Dedifferentiated amniotic fluid mesenchymal stem cell (primary cell): Measurements from ENCODE around the gene EPHX1.
A peak's percentile ranks its signal among the peaks of the same experiment; 100 is the strongest.

Source experiments
- DNase-seq: peaks from one replicate; pipeline ENCODE4 v3.0.0-alpha.2; 2016; ENCODE audit errors: extremely low spot score

The EPHX1 gene

DNA sequence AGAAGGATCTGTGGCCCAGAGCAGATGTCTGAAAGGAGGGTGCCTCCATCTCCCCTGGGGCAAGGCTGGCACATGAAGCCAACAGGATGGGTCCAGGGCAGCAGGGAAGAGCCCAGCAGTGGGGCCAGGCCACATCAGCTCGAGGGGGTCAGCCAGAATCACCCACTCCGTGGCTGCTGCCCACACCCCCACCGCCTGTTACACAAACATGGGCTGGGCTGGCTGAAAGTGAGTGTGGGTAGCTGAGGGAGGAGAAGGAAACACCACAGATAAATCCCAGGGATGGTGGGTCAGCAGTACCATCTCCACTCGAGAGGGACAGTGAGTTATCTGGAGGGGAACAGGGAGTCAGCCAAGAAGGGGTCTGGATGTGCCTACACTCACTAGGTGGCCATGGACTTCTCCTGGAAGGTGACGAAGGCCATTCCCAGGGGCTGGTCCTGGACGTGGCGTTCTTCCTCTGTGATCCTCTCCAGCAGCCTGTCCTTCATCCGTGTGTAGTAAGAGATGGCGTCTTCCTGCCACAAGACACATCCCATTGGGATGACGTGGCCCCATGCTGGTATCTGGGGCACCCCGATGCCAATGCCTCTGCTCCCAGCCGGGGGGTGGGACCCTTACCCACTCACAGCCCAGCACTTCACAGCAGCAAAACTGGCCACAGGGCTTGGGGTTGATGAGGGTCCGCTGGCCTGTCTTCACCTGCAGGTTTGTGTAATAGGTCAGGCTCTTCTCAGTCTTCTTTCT lies 52.1 kb downstream of the EPHX1 start:
- DNase-seq: no peak

DNA sequence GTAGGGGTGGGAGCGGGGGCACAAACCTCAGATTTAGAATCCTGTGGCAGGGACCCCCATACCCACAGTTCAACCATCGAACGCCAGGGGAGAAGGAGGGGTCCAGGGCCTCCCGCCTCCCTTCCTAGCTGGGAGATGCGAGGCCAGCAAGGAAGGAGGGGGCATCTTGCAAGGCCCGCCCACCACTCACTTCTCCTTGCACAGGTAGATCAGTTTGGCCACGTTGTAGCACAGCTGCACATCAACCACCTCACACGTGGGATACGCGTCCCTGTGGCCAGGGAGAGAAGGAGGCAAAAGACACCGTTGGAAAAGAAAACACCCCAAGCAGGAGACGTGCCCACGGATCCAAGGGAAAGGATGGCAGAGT lies 52.6 kb downstream of the EPHX1 start:
- DNase-seq: no peak

DNA sequence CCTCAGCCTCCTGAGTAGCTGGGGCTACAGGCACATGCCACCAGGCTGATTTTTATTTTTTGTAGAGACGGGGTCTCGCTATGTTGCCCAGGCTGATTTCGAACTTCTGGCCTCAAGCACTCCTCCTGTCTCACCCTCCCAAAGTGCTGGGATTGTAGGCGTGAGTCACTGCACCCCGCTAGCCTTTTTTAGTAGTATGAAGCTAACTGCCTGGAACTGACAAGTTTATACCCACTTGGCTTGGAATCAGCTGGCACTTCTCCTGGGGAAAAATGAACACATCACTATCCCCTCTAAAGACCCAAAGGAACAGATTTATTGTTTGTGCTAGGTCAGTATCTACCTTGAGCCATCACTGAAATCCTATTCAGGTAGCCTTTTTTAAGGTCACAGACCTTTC lies 53.2 kb downstream of the EPHX1 start:
- no peak for DNase-seq

DNA sequence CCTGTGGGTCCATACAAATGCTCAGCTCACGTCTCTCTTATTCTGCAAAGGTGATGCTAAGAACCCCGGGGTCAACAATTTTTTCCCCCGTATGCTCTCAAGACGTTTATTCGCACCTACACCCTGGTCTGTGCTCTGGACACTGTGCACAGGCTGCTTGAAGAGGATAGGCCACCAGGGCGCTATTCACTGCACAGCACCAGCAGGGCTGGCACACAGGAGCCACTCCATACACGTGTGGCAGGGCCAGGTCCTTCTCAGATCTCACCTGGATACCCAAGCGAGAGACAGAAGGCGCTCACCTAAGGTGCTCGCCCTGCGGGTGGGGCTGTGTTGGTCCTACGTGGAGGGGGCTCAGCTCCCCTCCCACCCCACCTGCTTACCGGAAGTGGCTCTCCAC lies 55.6 kb downstream of the EPHX1 start:
- no peak for DNase-seq

DNA sequence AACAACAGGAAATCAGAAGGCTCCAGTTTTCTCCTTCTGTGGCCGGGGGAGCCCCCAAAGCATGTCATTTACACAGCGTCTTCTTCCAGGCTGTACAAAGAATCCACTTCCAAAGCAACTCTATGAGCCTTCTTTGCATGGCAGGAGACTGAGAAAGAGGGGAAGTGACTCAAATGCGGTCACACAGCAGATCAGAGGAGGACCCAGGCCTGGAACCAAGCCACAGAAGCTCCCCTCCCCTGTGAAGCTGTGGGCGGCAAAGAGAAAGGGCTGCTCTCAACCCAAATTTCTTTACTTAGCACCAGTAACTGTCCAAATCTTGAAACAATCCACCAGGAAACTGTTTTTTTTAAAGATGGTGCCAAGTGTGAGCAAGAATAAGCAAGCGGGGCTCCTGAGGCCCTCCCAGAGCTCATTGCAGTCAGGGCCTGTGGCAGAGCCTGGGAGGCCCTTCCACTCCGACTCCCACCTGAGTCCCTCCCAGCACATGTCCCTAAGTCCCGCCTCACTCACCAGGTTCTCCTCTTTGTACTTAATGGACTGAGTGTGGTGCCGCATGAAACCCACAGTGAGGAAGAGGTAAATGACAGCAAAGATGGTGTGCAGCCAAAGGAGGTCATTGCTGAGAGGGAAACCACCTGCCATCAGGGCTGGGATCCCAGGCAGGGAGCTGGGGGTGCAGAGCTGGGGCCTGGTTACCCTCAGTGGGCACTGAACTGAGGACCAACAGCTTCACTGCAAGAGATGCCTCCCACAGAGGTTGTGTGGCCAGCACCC lies 56.3 kb downstream of the EPHX1 start:
- DNase-seq: no peak

DNA sequence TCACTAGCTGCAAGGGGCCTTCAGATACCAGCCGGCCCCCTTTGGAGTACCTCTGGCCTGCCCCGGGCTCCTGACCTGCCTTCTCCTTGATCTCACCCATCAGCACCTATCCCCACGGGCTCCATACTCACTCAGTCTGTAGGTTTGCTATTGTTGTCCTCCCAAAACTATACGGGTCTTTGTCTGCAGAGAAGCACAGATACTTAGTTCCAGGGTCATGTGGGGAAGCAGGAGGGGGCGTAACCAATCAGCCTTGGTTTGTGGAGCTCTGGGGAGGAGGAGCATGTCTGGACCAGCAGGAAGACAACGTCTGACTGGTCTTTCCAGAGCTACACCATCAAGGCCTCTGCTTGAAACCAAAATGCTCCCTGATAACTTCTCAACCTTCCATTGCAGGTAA lies 57.1 kb downstream of the EPHX1 start:
- DNase-seq: no peak

DNA sequence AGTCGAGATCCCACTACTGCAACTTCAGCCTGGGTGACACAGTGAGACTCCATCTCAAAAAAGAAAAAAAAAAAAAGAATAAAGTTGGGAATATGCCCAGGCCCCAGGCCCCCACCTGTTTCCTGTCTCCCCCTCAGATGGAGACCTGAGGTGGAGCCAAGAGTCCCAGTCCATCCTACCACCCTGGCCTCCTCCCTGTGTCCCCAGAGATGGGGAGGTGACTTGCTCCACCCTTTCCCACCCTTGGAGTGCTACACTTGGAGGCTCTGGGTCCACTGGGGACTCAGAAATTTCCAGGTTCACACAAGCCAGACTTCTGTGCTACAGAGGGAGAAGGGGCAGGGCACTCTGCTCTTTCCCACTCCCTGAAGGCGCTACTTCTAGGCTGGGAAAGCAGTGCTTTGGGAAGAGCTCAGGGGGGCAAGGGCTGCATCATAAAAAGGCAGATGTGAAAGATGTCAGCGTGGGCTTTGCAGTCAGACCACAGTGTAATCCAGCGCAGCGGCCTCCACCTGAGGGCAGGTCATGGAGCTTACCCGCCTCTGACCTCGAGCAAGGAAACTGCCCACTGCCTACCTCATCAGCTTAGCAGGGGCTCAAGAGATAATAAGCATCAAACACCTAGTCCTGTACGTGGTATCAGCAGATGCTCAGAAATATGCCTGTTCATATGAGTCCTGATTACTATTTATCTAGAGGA lies 58.9 kb downstream of the EPHX1 start:
- no peak for DNase-seq

DNA sequence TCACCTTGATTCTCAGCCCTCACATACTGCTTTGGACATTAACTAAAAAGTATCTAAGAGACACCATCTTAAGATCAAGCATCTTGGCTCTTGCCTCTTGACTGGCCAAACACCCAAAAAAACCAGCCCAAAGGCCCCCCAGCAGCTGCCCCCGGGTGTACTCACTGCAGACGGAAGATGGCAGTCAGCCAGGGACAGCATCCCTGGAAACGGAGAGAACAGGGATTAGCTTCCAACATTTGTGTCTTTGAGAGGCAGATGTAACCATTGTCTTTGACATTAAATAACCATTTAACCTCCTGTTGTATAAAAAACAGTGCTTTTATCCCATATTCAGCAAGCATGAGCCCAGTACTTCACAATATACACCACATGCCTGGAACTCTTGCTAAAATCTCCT lies 61.0 kb downstream of the EPHX1 start:
- no peak for DNase-seq

DNA sequence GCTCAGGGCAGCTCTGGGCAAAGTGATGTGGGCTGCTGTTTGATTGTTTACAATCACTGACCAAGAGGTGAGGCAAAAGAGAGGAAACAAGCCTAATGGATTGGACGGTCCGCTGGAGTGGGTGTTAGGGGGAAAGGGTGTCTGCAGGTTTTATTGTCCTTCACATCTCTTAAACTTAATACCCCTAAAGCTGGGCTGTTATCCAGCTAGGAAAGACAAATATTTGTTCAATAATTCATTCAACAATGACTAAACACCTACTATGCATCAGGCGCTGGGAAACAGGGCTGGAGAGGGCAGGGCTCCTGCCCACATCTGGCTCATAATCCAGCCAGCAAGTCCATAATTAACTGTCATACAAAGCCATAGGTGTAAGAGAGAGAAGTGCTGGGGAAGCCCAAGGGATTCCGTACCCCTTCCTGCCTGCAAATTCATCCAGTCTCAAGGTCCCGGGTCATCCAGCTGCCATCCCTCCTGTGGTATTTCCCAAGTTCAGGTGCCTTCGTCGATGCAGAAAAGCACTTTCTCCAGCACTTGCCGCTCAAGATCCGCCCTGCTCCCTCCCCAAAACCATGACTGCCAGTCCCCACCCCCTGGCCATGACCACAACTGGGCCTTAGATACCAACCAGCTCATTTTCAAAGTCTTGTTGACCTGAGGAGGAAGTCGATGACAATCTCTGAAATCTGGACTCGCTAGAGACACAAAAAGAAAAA lies 61.6 kb downstream of the EPHX1 start:
- no peak for DNase-seq

DNA sequence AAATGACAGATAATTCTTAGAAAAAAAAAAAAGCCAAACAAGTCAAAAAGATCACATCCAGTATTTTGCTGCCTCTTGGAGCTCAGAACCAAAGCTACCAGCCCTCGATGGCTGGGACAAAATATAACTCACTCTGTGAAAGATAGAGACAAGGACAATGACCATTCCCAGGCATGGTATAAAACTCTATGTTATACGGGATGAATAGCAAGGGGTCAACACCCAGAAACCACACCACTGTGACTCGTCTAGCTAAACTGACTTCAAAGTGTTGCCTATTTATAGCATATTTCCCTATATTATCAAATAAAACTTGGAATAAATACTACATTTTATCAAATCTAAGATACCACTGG lies 62.1 kb downstream of the EPHX1 start:
- DNase-seq: no peak

DNA sequence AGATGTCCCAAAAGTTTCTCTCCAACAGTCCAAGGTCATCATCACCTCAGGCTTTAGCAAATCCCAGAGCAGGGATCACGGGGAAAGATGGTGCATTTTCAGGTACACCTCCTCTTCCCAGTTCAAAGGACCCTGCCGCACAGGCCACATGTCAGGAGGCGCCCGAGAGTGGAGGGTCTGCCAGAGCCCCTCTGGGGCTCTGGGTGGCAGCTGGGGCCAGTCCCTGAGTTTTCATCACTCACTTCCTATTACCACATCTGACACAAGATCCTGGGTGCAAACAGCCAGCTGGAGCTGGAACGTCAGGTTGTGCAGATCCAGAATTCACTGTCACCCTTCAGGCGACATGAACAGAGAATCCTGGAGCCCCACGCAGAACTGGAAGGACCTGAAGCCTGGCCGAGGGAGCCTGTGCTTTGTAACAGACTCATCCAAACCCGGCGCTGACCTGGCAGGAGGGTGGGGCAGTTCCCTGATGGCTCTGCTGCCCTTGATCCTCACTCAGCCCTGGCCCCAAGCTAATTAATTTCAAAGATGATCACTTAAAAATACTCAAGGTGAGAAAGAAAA lies 63.4 kb downstream of the EPHX1 start:
- no peak for DNase-seq

DNA sequence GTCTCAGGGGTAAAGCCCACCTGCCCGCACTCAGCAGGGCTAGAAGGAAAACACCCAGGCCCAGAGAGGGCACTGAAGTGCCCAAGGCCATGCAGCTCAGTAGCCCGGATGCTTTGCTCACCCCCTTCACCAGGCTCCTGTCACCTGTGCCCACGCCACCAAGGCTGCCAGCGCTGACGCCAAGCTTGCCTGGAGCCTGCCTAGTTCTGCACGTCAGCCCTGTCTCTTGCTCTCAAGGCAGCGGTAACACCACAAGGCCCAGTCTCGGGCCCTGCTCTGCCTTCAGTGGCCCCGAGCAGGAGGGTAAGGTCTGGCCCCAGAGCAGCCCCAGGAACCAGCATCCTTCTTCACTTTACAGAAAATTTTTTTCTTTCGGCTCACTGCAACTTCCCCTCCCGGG lies 64.5 kb downstream of the EPHX1 start:
- DNase-seq: no peak

DNA sequence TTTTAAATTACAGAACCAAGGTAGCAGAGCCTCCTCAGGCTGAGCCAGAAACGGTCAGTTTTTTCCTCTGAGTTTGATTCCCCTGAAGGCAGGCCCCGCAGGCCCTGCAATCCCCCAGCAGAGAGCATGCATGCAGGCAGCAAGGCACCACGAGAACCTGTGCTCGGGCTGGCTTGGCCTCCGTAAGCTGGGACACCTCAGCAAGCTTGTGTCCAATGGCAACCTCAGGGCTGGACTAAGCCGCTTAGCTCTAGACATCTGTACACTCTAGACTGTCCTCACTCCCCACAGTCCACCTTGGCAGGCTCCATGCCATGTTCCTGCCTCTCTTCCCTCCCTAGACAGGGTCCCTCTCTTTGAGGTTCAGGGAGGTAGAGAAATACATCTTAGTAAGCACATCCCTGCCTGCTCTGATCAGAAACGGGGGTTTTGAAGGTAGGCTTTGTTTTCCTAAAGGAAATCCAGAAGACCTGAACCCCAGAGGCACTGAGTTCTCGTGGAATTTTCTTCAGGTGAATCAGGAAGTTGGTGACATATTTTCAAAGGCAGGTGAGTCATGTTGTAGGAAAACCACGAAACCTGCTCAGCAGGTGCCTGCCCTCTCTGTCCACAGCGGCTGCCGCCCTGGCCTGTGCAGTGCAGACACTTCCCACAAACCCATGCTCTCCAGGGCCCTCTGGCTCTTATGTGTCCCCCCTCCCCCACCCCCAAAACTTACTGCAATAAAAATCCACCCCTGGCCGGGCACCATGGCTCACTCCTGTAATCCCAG lies 65.3 kb downstream of the EPHX1 start:
- no peak for DNase-seq

DNA sequence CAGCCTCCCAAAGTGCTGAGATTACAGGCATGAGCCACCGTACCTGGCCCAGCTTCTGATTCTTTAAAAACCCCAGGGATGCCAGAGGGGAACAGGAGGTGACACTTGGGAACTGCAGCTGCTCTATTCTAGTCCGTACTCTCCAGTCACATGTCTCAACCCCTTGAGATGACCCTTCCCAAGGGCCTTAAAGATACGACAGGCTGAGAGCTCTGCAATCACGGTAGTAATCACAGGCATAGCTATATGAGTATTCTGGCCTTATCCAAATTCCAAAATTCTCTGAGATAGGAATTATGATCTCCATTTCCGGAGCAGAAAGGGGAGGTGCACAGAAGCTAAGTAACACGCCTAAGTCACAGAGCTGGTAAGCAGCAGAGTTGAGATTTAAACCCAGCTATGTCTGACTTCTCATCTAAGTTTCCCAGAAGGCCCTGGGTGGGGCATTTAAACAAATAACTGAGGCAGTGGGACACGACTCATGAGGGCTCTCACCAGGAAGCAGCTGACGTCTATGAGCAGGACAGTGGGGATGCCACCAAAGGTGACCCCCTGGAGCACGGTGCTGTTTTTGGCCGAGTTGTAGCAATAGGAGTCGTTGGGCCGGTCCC lies 67.1 kb downstream of the EPHX1 start:
- DNase-seq: no peak

DNA sequence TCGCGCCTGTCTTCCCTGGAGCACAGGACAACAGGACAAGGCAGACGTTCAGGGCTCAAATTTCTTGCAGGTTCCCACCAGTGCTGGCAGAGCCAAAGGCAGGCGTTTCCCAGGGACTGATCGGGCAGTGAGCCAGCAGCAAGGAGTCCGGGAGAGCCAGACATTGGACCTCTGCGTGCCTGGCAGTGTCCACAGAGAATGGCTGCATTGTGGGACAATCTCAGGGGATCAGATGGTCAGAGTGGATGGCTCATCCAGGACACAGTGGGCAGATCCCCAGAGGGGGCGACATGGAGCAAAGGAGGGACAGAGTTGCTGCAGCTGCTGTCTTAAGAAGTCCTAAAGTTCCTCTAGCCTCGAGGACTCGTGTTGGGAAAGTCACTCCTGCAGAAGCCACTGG lies 67.7 kb downstream of the EPHX1 start:
- DNase-seq: peak; percentile 23

DNA sequence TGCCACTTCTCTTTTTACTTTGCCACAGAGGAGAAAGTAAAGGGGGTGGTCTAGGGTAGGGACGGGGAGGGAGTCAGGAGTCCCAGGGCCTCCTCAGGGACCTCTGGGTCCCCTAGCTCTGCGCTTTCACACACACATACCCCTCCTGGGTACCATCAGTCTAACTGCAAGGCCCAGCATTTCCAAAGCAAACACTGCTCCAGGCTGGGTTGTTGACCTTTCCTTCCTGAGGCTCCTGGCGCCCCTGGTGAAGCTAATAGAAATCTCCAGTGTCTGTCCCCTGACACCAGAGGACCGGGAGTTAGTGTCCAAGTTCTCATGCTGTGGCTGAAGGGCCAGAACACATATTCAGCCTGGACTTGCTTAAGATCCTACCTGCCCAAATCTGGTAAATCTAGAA lies 68.4 kb downstream of the EPHX1 start:
- DNase-seq: no peak

DNA sequence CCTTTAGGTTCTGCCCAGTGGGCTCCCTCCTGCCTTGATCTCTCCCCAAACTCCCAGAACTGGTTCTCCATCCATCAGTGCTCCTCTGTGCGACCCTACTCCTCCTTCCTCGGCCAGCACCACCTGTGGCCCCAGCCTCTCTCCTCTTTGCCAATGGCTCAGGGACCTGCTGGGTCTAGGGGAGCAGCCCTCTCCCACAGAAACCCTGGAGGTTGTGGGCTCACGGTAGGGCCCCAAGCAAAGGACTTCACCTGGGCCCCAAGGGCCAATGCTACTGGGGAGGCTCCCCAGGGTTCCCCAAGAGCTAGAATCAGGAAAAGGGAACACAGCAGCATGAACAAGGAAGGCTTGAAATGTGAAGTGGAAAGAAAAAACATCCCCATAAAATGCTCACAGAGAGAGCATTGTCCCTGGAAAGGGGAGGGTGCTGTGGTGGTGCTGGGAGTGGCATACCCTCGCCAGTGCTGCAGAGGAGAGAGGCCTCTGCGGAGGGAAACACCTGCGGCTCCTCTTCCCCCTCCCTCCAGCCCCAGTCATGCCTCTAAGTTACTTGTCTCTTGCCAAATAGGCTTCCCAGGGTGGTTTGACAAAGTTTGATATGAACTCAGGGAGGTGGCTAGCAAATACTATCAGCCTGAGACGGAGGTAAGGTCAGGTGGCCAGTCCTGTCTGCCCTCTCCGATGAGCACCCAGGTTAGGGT lies 69.7 kb downstream of the EPHX1 start:
- no peak for DNase-seq

DNA sequence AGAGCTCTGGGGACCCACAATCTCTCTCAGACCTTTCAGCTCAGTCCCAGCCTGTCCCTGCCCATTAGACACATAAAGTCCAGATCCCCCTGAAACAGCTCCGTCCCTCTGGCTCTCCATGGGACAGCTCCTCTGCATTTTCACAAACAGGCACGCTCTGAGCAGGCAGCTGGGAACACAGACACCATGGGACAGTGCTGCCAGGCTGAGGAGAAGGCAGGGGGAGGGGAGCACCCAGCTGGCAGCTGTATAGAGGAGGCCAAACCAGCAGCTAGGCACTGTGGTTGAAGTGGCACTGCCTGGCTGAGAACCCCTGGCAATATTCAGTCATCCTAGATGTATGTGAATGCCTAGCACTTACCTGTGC lies 70.3 kb downstream of the EPHX1 start:
- no peak for DNase-seq

DNA sequence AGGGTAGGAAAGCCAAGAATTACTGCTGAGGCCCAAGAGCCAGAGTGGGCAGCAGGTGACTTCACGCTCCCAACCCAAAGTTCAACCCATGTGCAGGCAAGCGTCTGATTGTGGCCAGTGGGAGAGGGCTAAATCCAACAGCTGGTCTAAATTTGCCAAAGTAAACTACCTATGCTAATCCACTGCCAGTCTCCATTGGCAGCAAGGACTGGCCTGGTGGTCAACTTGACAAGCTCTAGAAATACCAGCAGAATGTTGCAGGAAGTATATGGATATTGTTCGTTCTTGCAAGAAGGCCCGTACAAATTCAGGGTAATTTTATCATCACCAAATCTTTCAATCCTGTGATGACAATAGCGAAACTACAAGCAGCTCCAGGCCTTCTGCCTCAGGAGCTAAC lies 70.7 kb downstream of the EPHX1 start:
- no peak for DNase-seq
